ENCODE measurements around the gene ALPL.
"Not testable (repeated sequence)": the region's sequence is repeated elsewhere in the genome, so short reads cannot be mapped to it uniquely, and the experiment has no call there.

The ALPL gene

GRCh38 chr1:21550866-21551475 lies 41.7 kb downstream of the ALPL start:
- no peaks in the 10 kb centered on the region for H3K4me1 Mint-ChIP-seq (ENCODE audit: low read depth)
- H3K27me3 Mint-ChIP-seq = peaks cover 38% of the 10 kb centered on the region
- H3K27ac Mint-ChIP-seq = no peak overlapping the region
- H3K4me3 Mint-ChIP-seq = no peak overlapping the region
- no peak for DNase-seq
- no peaks in the 10 kb centered on the region for H3K36me3 Mint-ChIP-seq (ENCODE audit: low read depth)
- H3K9me3 Mint-ChIP-seq = no peaks in the 10 kb centered on the region

GRCh38 chr1:21552715-21553114 lies 43.5 kb downstream of the ALPL start:
- Mint-ChIP-seq H3K27ac (no peak overlapping the region), H3K27me3 (peaks cover 47% of the 10 kb centered on the region), H3K4me3 (no peak overlapping the region), H3K4me1 (ENCODE audit: low read depth) (no peaks in the 10 kb centered on the region), H3K9me3 (no peaks in the 10 kb centered on the region), H3K36me3 (ENCODE audit: low read depth) (no peaks in the 10 kb centered on the region)
- no peak for DNase-seq

- no peak overlapping the region for H3K27ac Mint-ChIP-seq
- H3K27me3 Mint-ChIP-seq = peaks cover 47% of the 10 kb centered on the region
- H3K36me3 Mint-ChIP-seq (ENCODE audit: low read depth) = no peaks in the 10 kb centered on the region
- H3K4me1 Mint-ChIP-seq (ENCODE audit: low read depth) = no peaks in the 10 kb centered on the region
- DNase-seq = no peak
- H3K9me3 Mint-ChIP-seq = no peaks in the 10 kb centered on the region
- no peak overlapping the region for H3K4me3 Mint-ChIP-seq
Observed at GRCh38 chr1:21553116-21553926, 44.1 kb downstream of the ALPL start.

- no peak overlapping the region for H3K4me3 Mint-ChIP-seq
- no peaks in the 10 kb centered on the region for H3K36me3 Mint-ChIP-seq (ENCODE audit: low read depth)
- no peak for DNase-seq
- no peaks in the 10 kb centered on the region for H3K9me3 Mint-ChIP-seq
- H3K27me3 Mint-ChIP-seq = peaks cover 19% of the 10 kb centered on the region
- no peaks in the 10 kb centered on the region for H3K4me1 Mint-ChIP-seq (ENCODE audit: low read depth)
- no peak overlapping the region for H3K27ac Mint-ChIP-seq
Observed at GRCh38 chr1:21559788-21560567, 50.8 kb downstream of the ALPL start.

GRCh38 chr1:21560916-21561638 lies 51.9 kb downstream of the ALPL start:
- Mint-ChIP-seq H3K4me3 (no peak overlapping the region), H3K27ac (no peak overlapping the region), H3K9me3 (no peaks in the 10 kb centered on the region), H3K4me1 (ENCODE audit: low read depth) (no peaks in the 10 kb centered on the region), H3K36me3 (ENCODE audit: low read depth) (no peaks in the 10 kb centered on the region), H3K27me3 (peaks cover 8% of the 10 kb centered on the region)
- DNase-seq = no peak

GRCh38 chr1:21562896-21563295 lies 53.7 kb downstream of the ALPL start:
- H3K9me3 Mint-ChIP-seq = no peaks in the 10 kb centered on the region
- DNase-seq = no peak
- H3K36me3 Mint-ChIP-seq (ENCODE audit: low read depth) = no peaks in the 10 kb centered on the region
- H3K27ac Mint-ChIP-seq = no peak overlapping the region
- no peak overlapping the region for H3K4me3 Mint-ChIP-seq
- no peaks in the 10 kb centered on the region for H3K4me1 Mint-ChIP-seq (ENCODE audit: low read depth)
- no peaks in the 10 kb centered on the region for H3K27me3 Mint-ChIP-seq

GRCh38 chr1:21563971-21564370 lies 54.7 kb downstream of the ALPL start:
- Mint-ChIP-seq H3K4me3 (no peak overlapping the region), H3K27me3 (no peaks in the 10 kb centered on the region), H3K9me3 (no peaks in the 10 kb centered on the region), H3K4me1 (ENCODE audit: low read depth) (no peaks in the 10 kb centered on the region), H3K27ac (no peak overlapping the region), H3K36me3 (ENCODE audit: low read depth) (no peaks in the 10 kb centered on the region)
- DNase-seq = no peak

- no peaks in the 10 kb centered on the region for H3K36me3 Mint-ChIP-seq (ENCODE audit: low read depth)
- no peak overlapping the region for H3K27ac Mint-ChIP-seq
- no peak for DNase-seq
- H3K9me3 Mint-ChIP-seq = no peaks in the 10 kb centered on the region
- H3K27me3 Mint-ChIP-seq = no peaks in the 10 kb centered on the region
- no peaks in the 10 kb centered on the region for H3K4me1 Mint-ChIP-seq (ENCODE audit: low read depth)
- no peak overlapping the region for H3K4me3 Mint-ChIP-seq
Observed at GRCh38 chr1:21564521-21565095, 55.4 kb downstream of the ALPL start.

GRCh38 chr1:21565285-21565684 lies 56.1 kb downstream of the ALPL start:
- Mint-ChIP-seq H3K36me3 (ENCODE audit: low read depth) (no peaks in the 10 kb centered on the region), H3K9me3 (no peaks in the 10 kb centered on the region)
- no peak for DNase-seq

GRCh38 chr1:21566361-21566760 lies 57.1 kb downstream of the ALPL start:
- not testable (repeated sequence) for H3K4me3 Mint-ChIP-seq; H3K27me3 Mint-ChIP-seq; H3K36me3 Mint-ChIP-seq (ENCODE audit: low read depth); H3K9me3 Mint-ChIP-seq; H3K27ac Mint-ChIP-seq; DNase-seq; H3K4me1 Mint-ChIP-seq (ENCODE audit: low read depth)

More at GRCh38 chr1:21565285-21565684, 56.1 kb downstream of the ALPL start:
- no peak overlapping the region for H3K4me3 Mint-ChIP-seq
- no peaks in the 10 kb centered on the region for H3K27me3 Mint-ChIP-seq
- H3K4me1 Mint-ChIP-seq (ENCODE audit: low read depth) = no peaks in the 10 kb centered on the region
- no peak overlapping the region for H3K27ac Mint-ChIP-seq

GRCh38 chr1:21567241-21568005 lies 58.2 kb downstream of the ALPL start:
- no peaks in the 10 kb centered on the region for H3K9me3 Mint-ChIP-seq
- H3K4me1 Mint-ChIP-seq (ENCODE audit: low read depth) = no peaks in the 10 kb centered on the region
- no peak for DNase-seq
- H3K27ac Mint-ChIP-seq = no peak overlapping the region
- no peaks in the 10 kb centered on the region for H3K36me3 Mint-ChIP-seq (ENCODE audit: low read depth)
- H3K27me3 Mint-ChIP-seq = peaks cover under 1% of the 10 kb centered on the region
- no peak overlapping the region for H3K4me3 Mint-ChIP-seq

- Mint-ChIP-seq H3K27me3 (peaks cover 7% of the 10 kb centered on the region), H3K4me3 (no peak overlapping the region), H3K27ac (no peak overlapping the region), H3K36me3 (ENCODE audit: low read depth) (no peaks in the 10 kb centered on the region), H3K9me3 (no peaks in the 10 kb centered on the region), H3K4me1 (ENCODE audit: low read depth) (no peaks in the 10 kb centered on the region)
- DNase-seq = no peak
Observed at GRCh38 chr1:21568006-21568746, 59.0 kb downstream of the ALPL start.

- H3K9me3 Mint-ChIP-seq = no peaks in the 10 kb centered on the region
- no peaks in the 10 kb centered on the region for H3K36me3 Mint-ChIP-seq (ENCODE audit: low read depth)
- no peaks in the 10 kb centered on the region for H3K4me1 Mint-ChIP-seq (ENCODE audit: low read depth)
- no peak overlapping the region for H3K27ac Mint-ChIP-seq
- no peak overlapping the region for H3K4me3 Mint-ChIP-seq
- peaks cover 12% of the 10 kb centered on the region for H3K27me3 Mint-ChIP-seq
- no peak for DNase-seq
Observed at GRCh38 chr1:21568809-21569385, 59.7 kb downstream of the ALPL start.
